ENCODE data around the gene SAFB.

GRCh38 chr19:5621945-5622464 lies 878 bp upstream of the SAFB start:
- TF ChIP-seq CTCF (IDR thresholded peaks at IDR 0.05), result no peak
- no peak for TF ChIP-seq POLR2A (IDR thresholded peaks at IDR 0.05)

All from body of pancreas (tissue), 4 donors.